ENCODE data around the gene DIAPH3. TPM values are rescaled to one million over a fixed set of nuclear protein-coding genes. Genes with fewer than 3 reads are reported as not detected.

Gene DIAPH3
- total RNA-seq, 1 experiment from 2014 or later: 27.6 TPM

DNA sequence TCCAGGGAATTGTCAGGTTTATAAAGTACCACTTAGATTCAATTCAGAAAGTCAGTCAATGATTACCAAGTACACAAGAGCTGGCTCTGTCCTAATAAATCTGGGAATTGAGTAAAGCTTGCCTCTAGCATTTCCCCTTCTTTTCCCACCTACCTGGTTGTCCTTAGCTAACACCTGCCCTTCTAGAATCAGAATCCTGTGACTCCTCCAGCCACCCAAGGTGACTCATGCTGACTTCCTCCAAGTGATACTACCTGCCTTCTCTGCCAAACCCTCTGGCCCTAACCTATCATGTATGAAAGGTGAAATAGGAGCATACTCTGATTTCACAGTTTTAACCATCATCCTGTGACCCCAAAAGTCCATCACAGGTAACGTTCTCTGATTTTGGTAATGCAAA is 151.2 kb downstream of the DIAPH3 start (continued):
- TF ChIP-seq NFATC4 (CRISPR knock-in tag; IDR thresholded peaks at IDR 0.05) (no peak), GTF2I (CRISPR knock-in tag; conservative IDR thresholded peaks at IDR 0.05) (no peak), ESRRA (CRISPR knock-in tag; IDR thresholded peaks at IDR 0.05; ENCODE audit: borderline replicate concordance) (no peak)
- TF ChIP-seq, protein P1, sequence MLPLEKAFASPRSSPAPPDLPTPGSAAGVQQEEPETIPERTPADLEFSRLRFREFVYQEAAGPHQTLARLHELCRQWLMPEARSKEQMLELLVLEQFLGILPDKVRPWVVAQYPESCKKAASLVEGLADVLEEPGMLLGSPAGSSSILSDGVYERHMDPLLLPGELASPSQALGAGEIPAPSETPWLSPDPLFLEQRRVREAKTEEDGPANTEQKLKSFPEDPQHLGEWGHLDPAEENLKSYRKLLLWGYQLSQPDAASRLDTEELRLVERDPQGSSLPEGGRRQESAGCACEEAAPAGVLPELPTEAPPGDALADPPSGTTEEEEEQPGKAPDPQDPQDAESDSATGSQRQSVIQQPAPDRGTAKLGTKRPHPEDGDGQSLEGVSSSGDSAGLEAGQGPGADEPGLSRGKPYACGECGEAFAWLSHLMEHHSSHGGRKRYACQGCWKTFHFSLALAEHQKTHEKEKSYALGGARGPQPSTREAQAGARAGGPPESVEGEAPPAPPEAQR (CRISPR knock-in tag; IDR thresholded peaks at IDR 0.05): no peak
- TF ChIP-seq, protein P2, sequence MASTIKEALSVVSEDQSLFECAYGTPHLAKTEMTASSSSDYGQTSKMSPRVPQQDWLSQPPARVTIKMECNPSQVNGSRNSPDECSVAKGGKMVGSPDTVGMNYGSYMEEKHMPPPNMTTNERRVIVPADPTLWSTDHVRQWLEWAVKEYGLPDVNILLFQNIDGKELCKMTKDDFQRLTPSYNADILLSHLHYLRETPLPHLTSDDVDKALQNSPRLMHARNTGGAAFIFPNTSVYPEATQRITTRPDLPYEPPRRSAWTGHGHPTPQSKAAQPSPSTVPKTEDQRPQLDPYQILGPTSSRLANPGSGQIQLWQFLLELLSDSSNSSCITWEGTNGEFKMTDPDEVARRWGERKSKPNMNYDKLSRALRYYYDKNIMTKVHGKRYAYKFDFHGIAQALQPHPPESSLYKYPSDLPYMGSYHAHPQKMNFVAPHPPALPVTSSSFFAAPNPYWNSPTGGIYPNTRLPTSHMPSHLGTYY (CRISPR knock-in tag; IDR thresholded peaks at IDR 0.05): no peak
- TF ChIP-seq, protein P3, sequence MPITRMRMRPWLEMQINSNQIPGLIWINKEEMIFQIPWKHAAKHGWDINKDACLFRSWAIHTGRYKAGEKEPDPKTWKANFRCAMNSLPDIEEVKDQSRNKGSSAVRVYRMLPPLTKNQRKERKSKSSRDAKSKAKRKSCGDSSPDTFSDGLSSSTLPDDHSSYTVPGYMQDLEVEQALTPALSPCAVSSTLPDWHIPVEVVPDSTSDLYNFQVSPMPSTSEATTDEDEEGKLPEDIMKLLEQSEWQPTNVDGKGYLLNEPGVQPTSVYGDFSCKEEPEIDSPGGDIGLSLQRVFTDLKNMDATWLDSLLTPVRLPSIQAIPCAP (CRISPR knock-in tag; IDR thresholded peaks at IDR 0.05): no peak

DNA sequence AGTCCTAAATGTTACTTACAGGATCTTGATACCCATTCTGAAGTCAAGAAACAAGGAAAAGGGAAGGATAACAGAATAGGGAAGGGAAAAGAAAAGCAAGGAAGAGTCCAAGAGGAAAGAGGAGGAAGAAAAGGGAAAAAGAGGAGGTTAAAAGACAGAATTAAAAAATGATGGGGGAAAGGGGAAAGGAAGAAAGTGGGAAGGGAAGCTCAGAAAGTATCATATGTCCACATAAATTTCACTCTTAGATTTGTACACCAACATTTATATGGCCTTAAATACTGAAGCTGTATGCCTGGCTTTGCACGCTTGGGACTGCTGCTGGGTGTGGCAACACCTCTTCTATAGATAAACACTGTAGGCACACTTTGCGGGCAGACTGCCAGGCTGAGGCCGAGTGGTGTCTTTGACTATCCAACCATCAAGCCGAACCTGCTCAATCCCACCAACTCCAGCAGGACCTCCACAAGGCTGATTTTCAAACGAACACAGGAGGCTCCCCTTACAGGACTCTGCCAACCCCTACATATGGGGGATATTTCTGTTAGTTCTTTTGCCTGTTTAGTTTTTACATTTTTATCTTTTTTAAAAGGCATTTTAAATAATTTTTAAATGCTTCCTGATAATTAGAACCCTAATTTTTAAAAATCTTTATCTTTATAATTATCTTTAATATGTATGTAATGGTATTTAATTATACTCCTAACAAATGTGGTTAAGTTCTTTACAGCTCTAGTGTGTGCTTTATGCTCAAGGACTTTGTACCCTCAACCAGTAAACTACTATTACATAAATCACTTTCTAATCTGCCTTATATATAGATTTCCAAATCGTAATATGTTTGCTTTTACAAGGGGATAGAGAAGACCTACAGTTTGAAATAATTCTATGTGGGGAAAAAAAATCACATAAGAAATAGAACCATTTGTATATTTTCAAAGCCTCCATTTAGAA is 154.2 kb downstream of the DIAPH3 start:
- Mint-ChIP-seq H3K27me3 (ENCODE audit: low read depth) (no peaks in the 10 kb centered on the region), H3K4me1 (no peaks in the 10 kb centered on the region), H3K36me3 (no peaks in the 10 kb centered on the region), H3K9me3 (no peaks in the 10 kb centered on the region), H3K4me3 (no peak overlapping the region), H3K27ac (no peak overlapping the region)
- TF ChIP-seq SMAD4 (CRISPR knock-in tag; IDR thresholded peaks at IDR 0.05) (no peak), MYBL2 (CRISPR knock-in tag; IDR thresholded peaks at IDR 0.05) (no peak)
- ChIA-PET CTCF (no interaction called here), POLR2A (interaction anchor here (0.6 kb wide), 1 partner anchor 317 kb away, joined by 4 read pairs; no protein-coding TSS in a partner anchor)
- DNase-seq (ENCODE audit: low spot score) (no peak), ATAC-seq (no peak)

DNA sequence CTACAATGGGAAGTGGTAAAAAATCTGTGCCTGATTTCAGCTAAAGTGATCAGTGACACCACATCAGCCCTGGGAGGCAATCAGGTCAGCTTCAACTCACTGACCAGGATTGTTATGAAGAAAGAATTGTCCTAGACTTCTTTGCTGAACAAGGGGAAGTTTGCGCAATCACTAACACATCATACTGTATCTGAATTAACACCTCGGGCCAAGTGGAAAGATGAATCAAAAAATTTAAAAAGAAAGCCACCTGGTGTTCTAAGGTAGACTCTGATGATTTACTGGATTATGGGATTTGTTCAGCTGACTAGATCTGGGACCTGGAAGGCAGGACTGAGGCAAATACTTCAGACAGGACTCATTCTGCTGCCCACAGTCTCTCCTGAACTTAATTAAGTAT is 161.8 kb downstream of the DIAPH3 start:
- no peaks in the 10 kb centered on the region for H3K27me3 Mint-ChIP-seq (ENCODE audit: low read depth)
- TF ChIP-seq, protein P4, sequence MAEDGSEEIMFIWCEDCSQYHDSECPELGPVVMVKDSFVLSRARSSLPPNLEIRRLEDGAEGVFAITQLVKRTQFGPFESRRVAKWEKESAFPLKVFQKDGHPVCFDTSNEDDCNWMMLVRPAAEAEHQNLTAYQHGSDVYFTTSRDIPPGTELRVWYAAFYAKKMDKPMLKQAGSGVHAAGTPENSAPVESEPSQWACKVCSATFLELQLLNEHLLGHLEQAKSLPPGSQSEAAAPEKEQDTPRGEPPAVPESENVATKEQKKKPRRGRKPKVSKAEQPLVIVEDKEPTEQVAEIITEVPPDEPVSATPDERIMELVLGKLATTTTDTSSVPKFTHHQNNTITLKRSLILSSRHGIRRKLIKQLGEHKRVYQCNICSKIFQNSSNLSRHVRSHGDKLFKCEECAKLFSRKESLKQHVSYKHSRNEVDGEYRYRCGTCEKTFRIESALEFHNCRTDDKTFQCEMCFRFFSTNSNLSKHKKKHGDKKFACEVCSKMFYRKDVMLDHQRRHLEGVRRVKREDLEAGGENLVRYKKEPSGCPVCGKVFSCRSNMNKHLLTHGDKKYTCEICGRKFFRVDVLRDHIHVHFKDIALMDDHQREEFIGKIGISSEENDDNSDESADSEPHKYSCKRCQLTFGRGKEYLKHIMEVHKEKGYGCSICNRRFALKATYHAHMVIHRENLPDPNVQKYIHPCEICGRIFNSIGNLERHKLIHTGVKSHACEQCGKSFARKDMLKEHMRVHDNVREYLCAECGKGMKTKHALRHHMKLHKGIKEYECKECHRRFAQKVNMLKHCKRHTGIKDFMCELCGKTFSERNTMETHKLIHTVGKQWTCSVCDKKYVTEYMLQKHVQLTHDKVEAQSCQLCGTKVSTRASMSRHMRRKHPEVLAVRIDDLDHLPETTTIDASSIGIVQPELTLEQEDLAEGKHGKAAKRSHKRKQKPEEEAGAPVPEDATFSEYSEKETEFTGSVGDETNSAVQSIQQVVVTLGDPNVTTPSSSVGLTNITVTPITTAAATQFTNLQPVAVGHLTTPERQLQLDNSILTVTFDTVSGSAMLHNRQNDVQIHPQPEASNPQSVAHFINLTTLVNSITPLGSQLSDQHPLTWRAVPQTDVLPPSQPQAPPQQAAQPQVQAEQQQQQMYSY (CRISPR knock-in tag; IDR thresholded peaks at IDR 0.05): no peak
- TF ChIP-seq NR1H2 (CRISPR knock-in tag; IDR thresholded peaks at IDR 0.05) (no peak), GTF2I (CRISPR knock-in tag; conservative IDR thresholded peaks at IDR 0.05) (no peak), HMGA2 (CRISPR knock-in tag; IDR thresholded peaks at IDR 0.05) (no peak), SMAD4 (CRISPR knock-in tag; IDR thresholded peaks at IDR 0.05) (no peak)
- TF ChIP-seq, protein P5, sequence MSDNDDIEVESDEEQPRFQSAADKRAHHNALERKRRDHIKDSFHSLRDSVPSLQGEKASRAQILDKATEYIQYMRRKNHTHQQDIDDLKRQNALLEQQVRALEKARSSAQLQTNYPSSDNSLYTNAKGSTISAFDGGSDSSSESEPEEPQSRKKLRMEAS (CRISPR knock-in tag; IDR thresholded peaks at IDR 0.05): no peak
- TF ChIP-seq, protein P6, sequence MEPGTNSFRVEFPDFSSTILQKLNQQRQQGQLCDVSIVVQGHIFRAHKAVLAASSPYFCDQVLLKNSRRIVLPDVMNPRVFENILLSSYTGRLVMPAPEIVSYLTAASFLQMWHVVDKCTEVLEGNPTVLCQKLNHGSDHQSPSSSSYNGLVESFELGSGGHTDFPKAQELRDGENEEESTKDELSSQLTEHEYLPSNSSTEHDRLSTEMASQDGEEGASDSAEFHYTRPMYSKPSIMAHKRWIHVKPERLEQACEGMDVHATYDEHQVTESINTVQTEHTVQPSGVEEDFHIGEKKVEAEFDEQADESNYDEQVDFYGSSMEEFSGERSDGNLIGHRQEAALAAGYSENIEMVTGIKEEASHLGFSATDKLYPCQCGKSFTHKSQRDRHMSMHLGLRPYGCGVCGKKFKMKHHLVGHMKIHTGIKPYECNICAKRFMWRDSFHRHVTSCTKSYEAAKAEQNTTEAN (CRISPR knock-in tag; IDR thresholded peaks at IDR 0.05): no peak
- TF ChIP-seq, protein P7, sequence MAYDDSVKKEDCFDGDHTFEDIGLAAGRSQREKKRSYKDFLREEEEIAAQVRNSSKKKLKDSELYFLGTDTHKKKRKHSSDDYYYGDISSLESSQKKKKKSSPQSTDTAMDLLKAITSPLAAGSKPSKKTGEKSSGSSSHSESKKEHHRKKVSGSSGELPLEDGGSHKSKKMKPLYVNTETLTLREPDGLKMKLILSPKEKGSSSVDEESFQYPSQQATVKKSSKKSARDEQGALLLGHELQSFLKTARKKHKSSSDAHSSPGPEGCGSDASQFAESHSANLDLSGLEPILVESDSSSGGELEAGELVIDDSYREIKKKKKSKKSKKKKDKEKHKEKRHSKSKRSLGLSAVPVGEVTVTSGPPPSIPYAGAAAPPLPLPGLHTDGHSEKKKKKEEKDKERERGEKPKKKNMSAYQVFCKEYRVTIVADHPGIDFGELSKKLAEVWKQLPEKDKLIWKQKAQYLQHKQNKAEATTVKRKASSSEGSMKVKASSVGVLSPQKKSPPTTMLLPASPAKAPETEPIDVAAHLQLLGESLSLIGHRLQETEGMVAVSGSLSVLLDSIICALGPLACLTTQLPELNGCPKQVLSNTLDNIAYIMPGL (CRISPR knock-in tag; IDR thresholded peaks at IDR 0.05): no peak
- DNase-seq (ENCODE audit: low spot score) (no peak), ATAC-seq (no peak)
- H3K36me3 Mint-ChIP-seq: no peaks in the 10 kb centered on the region
- POLR2A ChIA-PET: no interaction called here
- no peak overlapping the region for H3K27ac Mint-ChIP-seq
- no peaks in the 10 kb centered on the region for H3K9me3 Mint-ChIP-seq
- H3K4me3 Mint-ChIP-seq: no peak overlapping the region
- peaks cover 4% of the 10 kb centered on the region; the same call in 1 of the 2 replicates for H3K4me1 Mint-ChIP-seq
- CTCF ChIA-PET: no interaction called here

Data from WTC11 (cell line).